NOMO-1 treated with DMSO at 0.1 percent for 48 hours (cell line): ENCODE data around the gene CHST11.
A peak's percentile ranks its signal among the peaks of the same experiment; 100 is the strongest.

Experiments used
- DNase-seq: peaks from one replicate; lab custom pipeline; 2025; ENCODE audit not compliant: unreplicated experiment; lab: John Stamatoyannopoulos, UW

CHST11 gene

GRCh38 chr12:104579718-104580495, 123.2 kb downstream of the CHST11 start:
- DNase-seq: no peak

GRCh38 chr12:104581005-104581570, 124.3 kb downstream of the CHST11 start:
- DNase-seq: no peak

- no peak for DNase-seq
These were observed 126.0 kb downstream of the CHST11 start for GRCh38 chr12:104582739-104583138.

GRCh38 chr12:104583301-104583700, 126.6 kb downstream of the CHST11 start:
- no peak for DNase-seq

- DNase-seq: no peak
These were observed 128.8 kb downstream of the CHST11 start for GRCh38 chr12:104585448-104586055.

- no peak for DNase-seq
These were observed 129.7 kb downstream of the CHST11 start for GRCh38 chr12:104586351-104586919.

GRCh38 chr12:104588047-104588920, 131.5 kb downstream of the CHST11 start:
- DNase-seq: no peak

- no peak for DNase-seq
These were observed 132.3 kb downstream of the CHST11 start for GRCh38 chr12:104588921-104589590.

- no peak for DNase-seq
These were observed 133.3 kb downstream of the CHST11 start for GRCh38 chr12:104590022-104590421.

- DNase-seq: no peak
These were observed 134.6 kb downstream of the CHST11 start for GRCh38 chr12:104591257-104591885.

GRCh38 chr12:104593482-104593881, 136.7 kb downstream of the CHST11 start:
- DNase-seq: no peak

- DNase-seq: peak; percentile 79
These were observed 139.5 kb downstream of the CHST11 start for GRCh38 chr12:104596134-104596799.

- DNase-seq: no peak
These were observed 140.4 kb downstream of the CHST11 start for GRCh38 chr12:104596898-104597843.

- DNase-seq: no peak
These were observed 141.9 kb downstream of the CHST11 start for GRCh38 chr12:104598342-104599271.

- no peak for DNase-seq
These were observed 142.7 kb downstream of the CHST11 start for GRCh38 chr12:104599272-104600035.

GRCh38 chr12:104600036-104600712, 143.4 kb downstream of the CHST11 start:
- DNase-seq: no peak
